Bronchial epithelial cell (primary cell): ENCODE data around the gene PFKFB3. TPM values are rescaled to one million over a fixed set of nuclear protein-coding genes. Genes with fewer than 3 reads are reported as not detected.

Experiments
- DNase-seq: peaks from one replicate; pipeline ENCODE4 v3.0.0-alpha.2; 2010; ENCODE audit warnings: low read depth
- FAIRE-seq: peaks from 2 replicates; lab custom pipeline; 2011; peaks lifted over from hg19 to GRCh38; lab: Jason Lieb, UNC
- H3K27me3 ChIP-seq: 2 replicates; pipeline ENCODE4 v1.5.1; 2011; ENCODE audit warnings: low read length; ENCODE audit not compliant: control insufficient read depth, insufficient read depth
- H3K36me3 ChIP-seq: 2 replicates; pipeline ENCODE4 v1.5.1; 2011; ENCODE audit warnings: low read length; ENCODE audit not compliant: control insufficient read depth, insufficient read depth
- H3K4me3 ChIP-seq: 2 replicates; pipeline ENCODE4 v1.5.1; 2011; ENCODE audit warnings: mild to moderate bottlenecking, low read depth, low read length, control low read depth
- total RNA-seq: library from RNA; depleted of rRNA; stranded (reverse); fragments of >200 nt; gene quantifications from 2 replicates; pipeline ENCODE4 v1.2.1, GENCODE V29; 2014
- TF ChIP-seq, protein P1 (sequence below): IDR thresholded peaks from 2 replicates; pipeline ENCODE4 v1.5.1; 2011; ENCODE audit warnings: mild to moderate bottlenecking, moderate library complexity, low read length, control low read depth, inconsistent platforms; ENCODE audit not compliant: insufficient read depth, severe bottlenecking

The PFKFB3 gene
- total RNA-seq, 1 donor from 2014 or later = 18.7 TPM

DNA sequence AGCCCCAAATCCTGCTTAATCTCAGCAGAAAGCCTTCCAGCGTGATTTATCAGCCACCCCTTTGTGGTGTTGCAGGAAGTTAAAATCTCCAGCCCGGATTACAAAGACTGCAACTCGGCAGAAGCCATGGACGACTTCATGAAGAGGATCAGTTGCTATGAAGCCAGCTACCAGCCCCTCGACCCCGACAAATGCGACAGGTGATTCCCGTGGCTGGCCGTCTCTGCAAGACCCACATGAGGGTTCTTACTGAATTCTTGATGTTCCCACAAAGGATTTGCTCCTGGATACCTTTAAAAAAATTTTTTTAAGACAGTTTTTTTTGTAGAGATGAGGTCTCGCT, 16.7 kb downstream of the PFKFB3 start:
- FAIRE-seq = no peak
- H3K36me3 ChIP-seq = peaks cover 68% of the 10 kb centered on the region
- TF ChIP-seq, protein P1, sequence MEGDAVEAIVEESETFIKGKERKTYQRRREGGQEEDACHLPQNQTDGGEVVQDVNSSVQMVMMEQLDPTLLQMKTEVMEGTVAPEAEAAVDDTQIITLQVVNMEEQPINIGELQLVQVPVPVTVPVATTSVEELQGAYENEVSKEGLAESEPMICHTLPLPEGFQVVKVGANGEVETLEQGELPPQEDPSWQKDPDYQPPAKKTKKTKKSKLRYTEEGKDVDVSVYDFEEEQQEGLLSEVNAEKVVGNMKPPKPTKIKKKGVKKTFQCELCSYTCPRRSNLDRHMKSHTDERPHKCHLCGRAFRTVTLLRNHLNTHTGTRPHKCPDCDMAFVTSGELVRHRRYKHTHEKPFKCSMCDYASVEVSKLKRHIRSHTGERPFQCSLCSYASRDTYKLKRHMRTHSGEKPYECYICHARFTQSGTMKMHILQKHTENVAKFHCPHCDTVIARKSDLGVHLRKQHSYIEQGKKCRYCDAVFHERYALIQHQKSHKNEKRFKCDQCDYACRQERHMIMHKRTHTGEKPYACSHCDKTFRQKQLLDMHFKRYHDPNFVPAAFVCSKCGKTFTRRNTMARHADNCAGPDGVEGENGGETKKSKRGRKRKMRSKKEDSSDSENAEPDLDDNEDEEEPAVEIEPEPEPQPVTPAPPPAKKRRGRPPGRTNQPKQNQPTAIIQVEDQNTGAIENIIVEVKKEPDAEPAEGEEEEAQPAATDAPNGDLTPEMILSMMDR = no peak

DNA sequence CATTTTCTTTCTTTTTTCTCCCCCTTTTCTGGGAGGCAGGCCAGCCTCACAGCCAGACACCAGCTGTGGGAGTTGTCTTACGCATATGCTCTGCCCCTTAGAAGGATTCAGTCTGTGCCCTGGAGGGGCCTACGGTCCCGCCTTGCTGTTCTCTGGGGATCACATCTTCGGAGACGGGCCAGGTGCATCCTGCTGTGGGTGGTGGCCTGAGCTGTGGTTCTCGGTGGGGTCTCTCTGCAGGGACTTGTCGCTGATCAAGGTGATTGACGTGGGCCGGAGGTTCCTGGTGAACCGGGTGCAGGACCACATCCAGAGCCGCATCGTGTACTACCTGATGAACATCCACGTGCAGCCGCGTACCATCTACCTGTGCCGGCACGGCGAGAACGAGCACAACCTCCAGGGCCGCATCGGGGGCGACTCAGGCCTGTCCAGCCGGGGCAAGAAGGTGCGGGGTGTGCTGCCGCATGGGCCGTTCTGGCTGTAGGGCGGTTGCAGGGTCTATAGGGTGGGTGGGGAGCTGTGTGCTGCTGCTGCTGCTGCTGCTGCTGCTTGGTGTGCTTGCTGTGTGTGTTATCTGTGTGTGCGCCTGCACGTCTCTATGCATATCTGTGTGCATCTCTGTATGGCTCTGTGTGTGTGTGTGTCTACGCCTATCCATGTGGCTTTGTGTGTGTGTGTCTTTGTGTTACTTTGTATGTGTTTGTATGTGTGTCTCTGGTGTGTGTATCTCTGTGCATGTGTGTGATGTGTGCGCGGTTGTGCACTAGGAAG, 17.9 kb downstream of the PFKFB3 start:
- Histone ChIP-seq H3K36me3 (peaks cover 66% of the 10 kb centered on the region), H3K4me3 (no peak overlapping the region), H3K27me3 (no peaks in the 10 kb centered on the region)
- DNase-seq (no peak), FAIRE-seq (no peak)
- TF ChIP-seq, protein P1 = no peak

More for the DNA sequence above, 16.7 kb downstream of the PFKFB3 start:
- no peak for DNase-seq
- Histone ChIP-seq H3K27me3 (no peaks in the 10 kb centered on the region), H3K4me3 (no peak overlapping the region)

GRCh38 chr10:6221192-6221940, 18.6 kb downstream of the PFKFB3 start:
- no peaks in the 10 kb centered on the region for H3K27me3 ChIP-seq
- H3K4me3 ChIP-seq = no peak overlapping the region
- peaks cover 65% of the 10 kb centered on the region for H3K36me3 ChIP-seq
- no peak for DNase-seq
- TF ChIP-seq, protein P1 = no peak
- FAIRE-seq = no peak

- no peak for FAIRE-seq
- Histone ChIP-seq H3K36me3 (peaks cover 63% of the 10 kb centered on the region), H3K27me3 (no peaks in the 10 kb centered on the region), H3K4me3 (no peak overlapping the region)
- DNase-seq = no peak
- TF ChIP-seq, protein P1 = no peak
Measured at GRCh38 chr10:6221971-6222751, 19.4 kb downstream of the PFKFB3 start.

GRCh38 chr10:6222755-6223154, 20.0 kb downstream of the PFKFB3 start:
- TF ChIP-seq, protein P1 = no peak
- no peaks in the 10 kb centered on the region for H3K27me3 ChIP-seq
- no peak for FAIRE-seq
- H3K4me3 ChIP-seq = no peak overlapping the region
- DNase-seq = no peak
- peaks cover 63% of the 10 kb centered on the region for H3K36me3 ChIP-seq
